HG03139 (cell line): ENCODE measurements around the gene SERPINB1.

Source experiments
- ATAC-seq: cut with Tn5 transposase; IDR thresholded peaks from one replicate; pipeline ENCODE4 v1.9.1; 2021; ENCODE audit not compliant: unreplicated experiment

Gene SERPINB1

DNA sequence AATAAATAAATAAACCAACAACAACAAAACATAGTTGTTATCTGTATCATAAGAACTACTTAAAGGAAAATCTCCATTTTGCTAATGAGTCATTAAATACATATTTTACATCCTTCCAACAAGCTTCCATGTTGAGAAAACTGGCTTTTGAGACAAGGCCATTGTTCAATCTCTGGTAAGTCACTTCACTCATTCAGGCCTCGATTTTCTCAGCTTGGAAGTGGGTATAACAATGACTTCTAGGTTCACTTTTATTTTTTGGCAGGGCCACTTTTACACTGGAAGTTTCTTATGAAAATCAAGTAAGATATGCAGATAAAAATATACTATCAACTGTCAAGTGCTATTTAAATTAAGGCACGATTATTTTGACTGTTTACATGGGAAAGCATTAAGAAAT, 46.5 kb downstream of the SERPINB1 start:
- no peak for ATAC-seq

DNA sequence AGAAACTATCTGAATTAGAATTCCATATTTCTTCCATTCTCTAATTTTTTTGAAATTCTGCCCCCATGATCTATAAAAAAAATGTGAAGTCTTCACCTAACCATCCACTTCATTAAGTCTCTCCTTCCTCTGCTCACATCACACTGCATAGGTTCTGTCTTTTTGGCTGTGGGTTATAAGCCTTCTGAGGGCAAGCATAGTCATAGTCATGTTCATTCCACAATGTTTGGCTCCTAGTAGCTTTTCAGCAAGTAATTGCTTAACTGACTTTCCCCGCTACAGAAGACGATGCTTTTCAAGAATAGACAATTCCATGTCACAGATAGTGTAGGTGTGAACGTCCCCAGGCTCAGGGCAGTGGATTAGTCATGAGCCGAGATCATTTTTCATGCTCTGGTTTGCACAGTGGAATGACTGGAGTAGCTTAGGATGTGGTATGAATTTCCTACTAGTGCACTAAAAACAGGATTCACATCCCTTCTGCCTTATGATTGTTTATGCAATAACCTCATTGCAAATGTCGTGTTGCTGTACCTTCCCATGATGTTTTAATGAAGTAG, 47.4 kb downstream of the SERPINB1 start:
- ATAC-seq: no peak

GRCh38 chr6:2793534-2794151, 48.0 kb downstream of the SERPINB1 start:
- ATAC-seq: no peak

GRCh38 chr6:2792330-2793110, 49.1 kb downstream of the SERPINB1 start:
- no peak for ATAC-seq

DNA sequence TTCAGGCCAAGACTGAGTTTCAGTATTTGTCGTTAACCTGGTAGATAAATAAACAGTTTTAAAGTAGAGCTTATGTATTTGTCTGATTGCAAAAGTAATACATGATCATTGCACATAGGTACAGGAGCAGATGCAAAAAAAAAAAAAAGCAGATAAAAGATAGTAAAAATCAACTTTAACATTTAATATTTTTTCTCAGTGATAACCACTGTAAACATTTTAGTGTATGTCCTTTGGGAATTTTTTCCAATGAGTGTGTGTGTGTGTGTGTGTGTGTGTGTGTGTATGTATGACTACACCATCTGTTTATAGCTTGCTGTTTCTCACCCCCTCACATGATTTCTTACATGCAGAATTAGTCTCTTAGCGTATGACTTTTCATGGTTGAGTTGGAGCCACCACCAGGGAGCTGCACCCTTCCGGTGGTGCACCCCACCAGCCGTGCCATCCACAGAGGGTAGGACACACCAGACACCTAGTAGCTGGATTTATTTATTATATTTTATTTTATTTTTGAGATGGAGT, 50.2 kb downstream of the SERPINB1 start:
- no peak for ATAC-seq

DNA sequence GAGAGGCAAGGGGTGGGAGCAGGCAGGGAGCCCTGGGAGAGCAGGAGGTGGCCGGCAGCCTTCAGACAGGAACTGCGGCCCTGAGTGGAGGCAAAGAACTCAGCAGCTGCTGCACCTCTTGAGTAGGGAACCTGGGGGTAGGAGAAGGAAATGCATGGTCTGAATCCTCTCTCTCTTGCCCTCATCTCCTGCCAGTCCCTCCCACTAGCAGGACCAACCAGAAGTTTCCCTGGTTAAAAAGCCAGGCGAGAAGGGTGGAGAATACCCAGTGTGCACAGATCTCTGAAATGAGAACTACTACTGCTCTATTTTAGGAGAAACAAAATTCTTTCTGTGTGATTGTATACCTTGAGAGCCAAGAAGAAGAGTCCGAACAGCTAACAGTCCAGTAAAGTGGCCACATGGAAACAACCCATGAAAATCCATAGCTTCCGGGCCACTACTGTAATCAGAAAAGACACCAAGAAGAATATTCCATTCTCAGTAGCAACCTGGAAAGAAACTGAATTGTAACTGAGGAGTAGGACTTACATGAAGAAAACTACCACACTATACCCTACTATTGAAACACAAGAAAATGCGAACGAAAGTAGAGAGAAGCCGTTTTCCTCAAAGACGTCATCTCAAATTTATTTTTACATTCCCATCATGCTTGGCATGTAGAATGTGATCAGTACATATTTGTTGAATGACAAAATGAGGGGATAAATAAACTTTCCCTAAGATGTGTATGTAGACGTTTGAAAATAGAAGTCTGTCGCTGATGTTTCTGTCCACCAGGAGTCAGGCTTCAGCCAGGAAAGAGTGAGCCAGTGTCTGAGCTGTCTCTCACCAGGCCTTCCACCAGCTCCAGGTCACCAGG, 50.8 kb downstream of the SERPINB1 start:
- peak; percentile 63 for ATAC-seq

DNA sequence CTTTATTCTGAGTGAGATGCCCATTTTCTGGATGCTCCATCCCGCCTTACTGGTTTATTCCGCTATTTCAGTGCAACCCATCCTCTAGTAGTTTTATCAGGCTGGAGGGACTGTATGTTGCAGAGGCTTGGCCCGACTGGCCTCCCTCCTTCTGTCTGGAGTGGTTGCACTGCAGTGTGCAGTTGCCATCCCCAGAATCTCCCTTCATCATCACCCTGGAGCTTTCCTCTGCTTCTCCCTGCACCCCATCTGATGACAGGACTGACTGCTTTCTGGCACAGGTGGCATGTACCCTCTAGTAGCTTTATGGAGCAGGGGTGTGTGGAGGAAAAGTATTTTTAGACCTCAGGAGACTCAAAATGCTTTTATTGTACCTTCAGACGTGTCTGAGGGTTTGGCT, 55.4 kb downstream of the SERPINB1 start:
- ATAC-seq: no peak

DNA sequence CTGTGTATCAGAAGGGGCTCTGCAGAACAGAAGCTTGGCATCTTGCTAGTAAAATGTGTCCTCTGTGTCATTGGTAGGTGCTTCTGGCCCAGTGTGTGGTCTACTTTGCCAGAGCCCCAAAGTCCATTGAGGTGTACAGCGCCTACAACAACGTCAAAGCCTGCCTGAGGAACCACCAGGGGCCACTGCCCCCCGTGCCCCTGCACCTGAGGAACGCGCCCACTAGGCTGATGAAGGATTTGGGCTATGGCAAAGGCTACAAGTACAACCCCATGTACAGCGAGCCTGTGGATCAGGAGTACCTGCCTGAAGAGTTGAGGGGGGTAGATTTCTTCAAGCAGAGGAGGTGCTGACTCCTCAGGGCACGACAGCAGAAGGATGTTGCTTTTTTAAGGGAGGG, 56.7 kb downstream of the SERPINB1 start:
- ATAC-seq: no peak

GRCh38 chr6:2784061-2784460, 57.6 kb downstream of the SERPINB1 start:
- ATAC-seq: no peak

GRCh38 chr6:2783188-2783963, 58.3 kb downstream of the SERPINB1 start:
- ATAC-seq: no peak

- ATAC-seq: no peak
Measured at GRCh38 chr6:2782825-2783187, 58.9 kb downstream of the SERPINB1 start.

DNA sequence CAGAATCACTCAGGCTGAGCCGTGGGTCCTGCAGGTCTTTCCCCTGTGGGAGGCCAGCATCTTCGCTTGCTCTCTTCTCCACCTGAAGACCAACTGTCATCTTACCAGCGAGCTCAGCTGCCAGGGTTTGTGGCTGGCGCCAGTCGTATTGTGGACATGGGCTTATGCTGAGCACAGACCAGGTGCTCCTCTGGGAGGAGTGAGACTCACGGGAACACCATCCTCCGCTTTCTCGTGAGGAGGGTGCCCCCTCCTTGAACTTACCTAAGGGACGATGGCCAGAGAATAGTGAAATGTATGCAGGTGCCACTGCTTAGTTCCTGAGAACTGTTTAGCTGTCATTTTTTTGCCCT, 59.3 kb downstream of the SERPINB1 start:
- no peak for ATAC-seq
